ENCODE results near the gene ARHGAP5.
A peak's percentile ranks its signal among the peaks of the same experiment; 100 is the strongest.

Gene ARHGAP5

DNA sequence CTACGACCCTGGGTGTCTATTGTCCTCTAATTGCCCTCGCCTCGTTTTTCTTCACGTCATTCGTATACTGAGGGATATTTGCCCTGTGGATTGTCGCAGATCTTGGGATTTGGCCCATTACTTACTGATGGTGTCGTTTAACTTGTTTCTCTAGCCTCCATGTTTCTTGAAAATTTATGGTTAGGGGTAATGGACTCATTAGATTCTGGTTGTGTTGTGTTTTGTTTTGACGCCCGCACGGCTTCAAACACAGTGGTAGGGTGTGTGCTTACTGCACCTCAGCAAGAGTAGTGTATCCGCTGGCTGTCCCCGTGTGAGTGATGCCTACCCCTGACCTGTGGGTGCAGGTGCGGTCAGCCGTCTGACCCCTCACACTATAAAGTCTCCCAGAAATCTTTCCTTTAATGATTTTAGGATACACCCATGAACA lies 126.8 kb downstream of the ARHGAP5 start:
- H3K27ac Mint-ChIP-seq, result peak overlapping the region; percentile 52
- peaks cover 16% of the 10 kb centered on the region for H3K4me1 Mint-ChIP-seq
- TF ChIP-seq, protein P1, sequence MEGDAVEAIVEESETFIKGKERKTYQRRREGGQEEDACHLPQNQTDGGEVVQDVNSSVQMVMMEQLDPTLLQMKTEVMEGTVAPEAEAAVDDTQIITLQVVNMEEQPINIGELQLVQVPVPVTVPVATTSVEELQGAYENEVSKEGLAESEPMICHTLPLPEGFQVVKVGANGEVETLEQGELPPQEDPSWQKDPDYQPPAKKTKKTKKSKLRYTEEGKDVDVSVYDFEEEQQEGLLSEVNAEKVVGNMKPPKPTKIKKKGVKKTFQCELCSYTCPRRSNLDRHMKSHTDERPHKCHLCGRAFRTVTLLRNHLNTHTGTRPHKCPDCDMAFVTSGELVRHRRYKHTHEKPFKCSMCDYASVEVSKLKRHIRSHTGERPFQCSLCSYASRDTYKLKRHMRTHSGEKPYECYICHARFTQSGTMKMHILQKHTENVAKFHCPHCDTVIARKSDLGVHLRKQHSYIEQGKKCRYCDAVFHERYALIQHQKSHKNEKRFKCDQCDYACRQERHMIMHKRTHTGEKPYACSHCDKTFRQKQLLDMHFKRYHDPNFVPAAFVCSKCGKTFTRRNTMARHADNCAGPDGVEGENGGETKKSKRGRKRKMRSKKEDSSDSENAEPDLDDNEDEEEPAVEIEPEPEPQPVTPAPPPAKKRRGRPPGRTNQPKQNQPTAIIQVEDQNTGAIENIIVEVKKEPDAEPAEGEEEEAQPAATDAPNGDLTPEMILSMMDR (IDR thresholded peaks at IDR 0.05), result no peak
- H3K4me3 Mint-ChIP-seq, result peak overlapping the region; percentile 94
- H3K9me3 Mint-ChIP-seq, result no peaks in the 10 kb centered on the region
- no peaks in the 10 kb centered on the region for H3K36me3 Mint-ChIP-seq (ENCODE audit: low read depth)
- peak; percentile 15 for DNase-seq
- peaks cover 18% of the 10 kb centered on the region for H3K27me3 Mint-ChIP-seq (ENCODE audit: low read depth, poor library complexity)

DNA sequence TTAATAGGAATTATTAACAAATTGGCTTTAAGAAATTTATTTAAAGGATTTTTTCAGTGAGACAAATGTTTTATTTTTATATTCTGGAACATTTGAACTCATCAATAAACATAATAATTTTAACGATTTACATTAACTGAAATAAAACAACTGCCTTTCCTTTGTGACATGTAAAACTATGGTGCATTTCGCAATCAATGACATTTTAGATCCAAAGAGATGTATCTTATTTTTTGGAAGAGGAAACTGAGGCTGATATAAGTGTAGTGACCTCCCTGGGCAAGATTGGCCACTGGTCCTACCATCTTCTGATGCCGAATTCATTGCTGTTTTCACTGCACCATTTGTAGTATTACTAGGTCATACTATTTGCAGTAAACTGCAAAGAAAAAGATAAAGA lies 128.4 kb downstream of the ARHGAP5 start:
- Mint-ChIP-seq H3K4me1 (peaks cover 16% of the 10 kb centered on the region), H3K9me3 (no peaks in the 10 kb centered on the region), H3K27me3 (ENCODE audit: low read depth, poor library complexity) (peaks cover 18% of the 10 kb centered on the region), H3K36me3 (ENCODE audit: low read depth) (no peaks in the 10 kb centered on the region), H3K27ac (no peak overlapping the region), H3K4me3 (no peak overlapping the region)
- TF ChIP-seq, protein P1 (IDR thresholded peaks at IDR 0.05), result no peak
- no peak for DNase-seq

DNA sequence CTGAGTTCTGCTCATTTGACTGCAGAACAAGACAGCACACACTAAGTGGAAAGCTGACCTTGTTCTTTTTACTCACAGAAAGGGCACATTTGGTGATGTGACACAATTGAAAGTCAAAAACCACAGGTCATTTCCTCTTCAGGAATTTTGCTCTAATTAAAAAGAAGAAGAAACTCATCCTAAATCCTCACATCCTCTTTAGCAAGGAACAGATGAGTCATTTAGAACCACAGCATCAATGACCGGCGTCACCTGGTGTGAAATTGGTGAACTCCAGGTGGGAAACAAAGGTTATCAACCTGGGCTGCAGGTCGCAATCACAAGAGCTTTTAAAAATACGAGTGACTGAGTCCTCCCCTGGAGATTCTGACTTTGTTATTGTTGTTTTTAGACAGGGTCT lies 128.9 kb downstream of the ARHGAP5 start:
- no peak overlapping the region for H3K4me3 Mint-ChIP-seq
- no peaks in the 10 kb centered on the region for H3K36me3 Mint-ChIP-seq (ENCODE audit: low read depth)
- no peak for DNase-seq
- no peaks in the 10 kb centered on the region for H3K9me3 Mint-ChIP-seq
- H3K27ac Mint-ChIP-seq, result no peak overlapping the region
- H3K4me1 Mint-ChIP-seq, result peaks cover 12% of the 10 kb centered on the region
- TF ChIP-seq, protein P1 (IDR thresholded peaks at IDR 0.05), result no peak
- H3K27me3 Mint-ChIP-seq (ENCODE audit: low read depth, poor library complexity), result peaks cover 19% of the 10 kb centered on the region

DNA sequence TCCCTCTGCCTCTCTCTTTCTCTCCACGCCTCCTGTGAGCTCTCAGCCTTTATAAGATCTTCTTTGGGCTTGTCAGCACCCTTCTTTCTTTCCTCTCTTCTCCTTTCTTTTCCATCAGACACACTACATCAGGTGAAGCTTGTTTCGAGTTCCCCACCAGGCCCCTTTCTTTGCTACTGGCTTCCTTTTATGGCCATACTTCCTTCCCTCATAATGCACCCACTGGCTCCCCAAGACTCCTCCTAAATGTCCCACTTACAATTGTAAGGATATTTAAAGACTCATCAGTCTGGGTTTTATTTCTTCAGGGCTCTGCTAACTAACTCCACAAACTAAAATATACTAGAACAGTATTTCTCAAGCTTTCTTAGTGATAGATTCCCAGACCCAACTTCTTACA lies 129.4 kb downstream of the ARHGAP5 start:
- H3K9me3 Mint-ChIP-seq, result no peaks in the 10 kb centered on the region
- H3K27me3 Mint-ChIP-seq (ENCODE audit: low read depth, poor library complexity), result peaks cover 18% of the 10 kb centered on the region
- no peak for DNase-seq
- H3K4me1 Mint-ChIP-seq, result peaks cover 11% of the 10 kb centered on the region
- TF ChIP-seq, protein P1 (IDR thresholded peaks at IDR 0.05), result no peak
- no peaks in the 10 kb centered on the region for H3K36me3 Mint-ChIP-seq (ENCODE audit: low read depth)
- H3K4me3 Mint-ChIP-seq, result no peak overlapping the region
- H3K27ac Mint-ChIP-seq, result no peak overlapping the region

DNA sequence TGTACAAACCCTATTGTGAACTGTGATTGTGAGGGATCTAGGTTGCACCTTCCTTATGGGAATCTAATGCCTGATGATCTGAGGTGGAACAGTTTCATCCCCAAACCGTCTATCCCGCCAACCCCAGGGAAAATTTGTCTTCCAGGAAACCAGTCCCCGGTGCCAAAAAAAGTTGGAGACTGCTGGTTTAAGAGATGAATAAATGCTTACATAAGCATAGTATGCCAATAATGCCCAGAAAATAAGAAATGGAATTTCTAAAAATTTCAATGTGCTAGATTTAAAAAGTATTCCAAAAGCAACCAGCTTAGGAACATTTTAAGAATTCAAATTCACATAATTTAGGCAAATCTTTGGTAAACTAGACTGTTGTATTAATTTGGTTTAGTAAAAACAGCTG lies 131.4 kb downstream of the ARHGAP5 start:
- no peaks in the 10 kb centered on the region for H3K9me3 Mint-ChIP-seq
- no peak for DNase-seq
- H3K4me1 Mint-ChIP-seq, result peaks cover 11% of the 10 kb centered on the region
- no peak overlapping the region for H3K27ac Mint-ChIP-seq
- no peaks in the 10 kb centered on the region for H3K36me3 Mint-ChIP-seq (ENCODE audit: low read depth)
- TF ChIP-seq, protein P1 (IDR thresholded peaks at IDR 0.05), result no peak
- H3K4me3 Mint-ChIP-seq, result no peak overlapping the region
- H3K27me3 Mint-ChIP-seq (ENCODE audit: low read depth, poor library complexity), result peaks cover 7% of the 10 kb centered on the region
